ENCODE measurements around the gene IL22RA1.

IL22RA1 gene

GRCh38 chr1:24070821-24071393 lies 72.0 kb downstream of the IL22RA1 start:
- peak; percentile 81 for DNase-seq

DNA sequence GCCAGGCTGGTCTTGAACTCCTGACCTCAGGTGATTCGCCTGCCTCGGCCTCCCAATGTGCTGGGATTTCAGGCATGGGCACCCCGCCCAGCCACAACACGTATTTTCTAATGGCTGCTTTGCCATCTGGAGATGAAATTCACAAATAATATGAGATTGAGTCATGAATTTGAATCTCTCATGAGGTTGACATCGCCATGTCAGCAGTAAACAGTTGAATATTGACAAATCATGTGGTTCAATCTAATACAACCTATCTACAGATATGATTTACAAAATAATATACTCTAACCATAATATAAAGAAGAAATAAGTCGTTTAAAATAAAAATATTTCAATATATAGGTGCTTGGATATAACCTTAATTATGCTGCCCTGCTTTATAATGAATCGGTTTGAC lies 73.1 kb downstream of the IL22RA1 start:
- no peak for DNase-seq

Measured in stimulated activated CD4-positive, alpha-beta T cell treated with anti-CD3 and anti-CD28 coated beads, Interleukin-4, amount 100 ng/mL, for 24 hours (primary cell).